GM12878 (cell line): ENCODE results near the gene DYNLT4. TPM values are rescaled to one million over a fixed set of nuclear protein-coding genes. Genes with fewer than 3 reads are reported as not detected.

ENCODE experiments used
- ETV6 ChIP-seq, 2 experiments: fragments of 450-650 bp in 1 of 2; IDR thresholded peaks in 1 of 2; conservative IDR thresholded peaks in 1 of 2; 2 replicates each; pipeline ENCODE4 v1.6.1; 2014; ENCODE audit warnings: antibody characterized with exemption in 1 of 2, borderline replicate concordance in 1 of 2, low read depth in 1 of 2, mild to moderate bottlenecking in 1 of 2, moderate library complexity in 1 of 2
- GATAD2B ChIP-seq: fragments of 450-650 bp; conservative IDR thresholded peaks from 2 replicates; pipeline ENCODE4 v1.6.1; 2017; ENCODE audit warnings: low read depth, mild to moderate bottlenecking, moderate library complexity
- IKZF1 ChIP-seq: fragments of 450-650 bp; conservative IDR thresholded peaks from 2 replicates; pipeline ENCODE4 v1.6.1; 2017; ENCODE audit warnings: antibody characterized with exemption, mild to moderate bottlenecking
- MLLT1 ChIP-seq: fragments of 450-650 bp; IDR thresholded peaks from 2 replicates; pipeline ENCODE4 v1.6.1; 2016; ENCODE audit warnings: mild to moderate bottlenecking
- MTA2 ChIP-seq: fragments of 450-650 bp; IDR thresholded peaks from 2 replicates; pipeline ENCODE4 v1.6.1; 2016; ENCODE audit warnings: low read depth, mild to moderate bottlenecking, moderate library complexity
- NR2F1 ChIP-seq: fragments of 450-650 bp; conservative IDR thresholded peaks from 2 replicates; pipeline ENCODE4 v1.6.1; 2017; ENCODE audit warnings: mild to moderate bottlenecking
- POLR2A ChIP-seq: IDR thresholded peaks from 2 replicates; pipeline ENCODE4 v1.6.1; 2011; ENCODE audit warnings: low read depth, mild to moderate bottlenecking, low read length
- RAD51 ChIP-seq: fragments of 450-650 bp; IDR thresholded peaks from 2 replicates; pipeline ENCODE4 v1.6.1; 2016; ENCODE audit warnings: moderate library complexity, mild to moderate bottlenecking, inconsistent platforms
- polyA plus RNA-seq, 11 experiments: library from polyadenylated mRNA; depleted of rRNA in 4 of 11; unstranded in 6 of 11; stranded (reverse) in 5 of 11; fragments of >200 nt; fragmentation: Nextera tagmentation in 4 of 11; fragmentation: Illumina TruSeq in 1 of 11; extraction: Ambion mirVana in 4 of 11; extraction: Trizol in 1 of 11; gene quantifications; 1 replicate in 1 of 11; 2 replicates in 10 of 11; pipeline versions ENCODE4 v1.2.1 to v1.2.3, GENCODE V29; 2011 to 2016; ENCODE audit warnings: inconsistent platforms in 2 of 11, missing spikeins in 2 of 11, low read depth in 1 of 11
- total RNA-seq, 4 experiments: library from RNA; depleted of rRNA in 3 of 4; stranded (reverse); fragments of >200 nt in 3 of 4; fragmentation: Illumina TruSeq in 1 of 4; extraction: Trizol in 1 of 4; gene quantifications; 2 replicates each; pipeline versions ENCODE4 v1.2.1 to v1.2.3, GENCODE V29; 2013 to 2021

The DYNLT4 gene
- total and polyA plus RNA-seq, 10 of the 15 experiments (the other 5 are each of a cell fraction or from before 2014, with no cell fraction given) = 0.23 to 0.28 TPM; not detected in 8

- peak; percentile 62; the same call in 1 of the 2 replicates for TF ChIP-seq GATAD2B
- peak; percentile 4; the same call in 1 of the 2 replicates for TF ChIP-seq POLR2A
- 0 out of 4 replicates have a peak, but pooled peaks of 1 of the 2 experiments have one; percentile 5 for TF ChIP-seq ETV6 (conservative IDR thresholded peaks at IDR 0.05 in 1 of 2, IDR thresholded peaks at IDR 0.05 in 1 of 2; ENCODE audit: borderline replicate concordance in 1 of 2, low read depth in 1 of 2)
- TF ChIP-seq RAD51 = peak; percentile 35; the same call in 1 of the 2 replicates
- TF ChIP-seq MTA2 = 0 out of 2 replicates have a peak, but pooled peaks have one; percentile 13
- peak; percentile 69; the same call in 1 of the 2 replicates for TF ChIP-seq MLLT1
- peak; percentile 84 for TF ChIP-seq IKZF1
- TF ChIP-seq NR2F1 = peak; percentile 93
These were observed 1.1 kb upstream of the DYNLT4 start, which contains the start of gene BTBD19 (continued) for GRCh38 chr1:44808063-44808937.
